NAMALWA (cell line): Measurements from ENCODE around the gene PRKG1.

ENCODE experiments used
- DNase-seq: peaks from one replicate; pipeline ENCODE4 v3.0.0-alpha.2; 2015; ENCODE audit warnings: low spot score

PRKG1 gene

DNA sequence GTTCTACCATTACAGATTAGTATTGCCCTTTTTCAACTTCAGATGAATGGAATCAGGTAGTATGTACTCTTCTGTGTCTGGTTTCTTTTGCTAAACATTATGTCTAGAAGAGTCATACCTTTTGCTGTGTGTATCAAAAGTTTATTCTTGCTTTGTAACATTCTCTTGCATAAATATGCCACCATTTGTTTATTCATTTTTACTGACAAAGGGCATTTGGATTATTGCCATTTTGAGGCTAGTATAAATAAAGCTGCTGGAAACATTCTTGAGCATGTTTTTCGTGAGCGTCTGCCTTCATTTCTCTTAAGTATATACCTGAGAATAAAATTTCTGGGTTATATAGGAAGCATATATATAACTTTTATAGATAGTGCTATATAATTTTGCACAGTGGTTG, 746.8 kb downstream of the PRKG1 start:
- no peak for DNase-seq

DNA sequence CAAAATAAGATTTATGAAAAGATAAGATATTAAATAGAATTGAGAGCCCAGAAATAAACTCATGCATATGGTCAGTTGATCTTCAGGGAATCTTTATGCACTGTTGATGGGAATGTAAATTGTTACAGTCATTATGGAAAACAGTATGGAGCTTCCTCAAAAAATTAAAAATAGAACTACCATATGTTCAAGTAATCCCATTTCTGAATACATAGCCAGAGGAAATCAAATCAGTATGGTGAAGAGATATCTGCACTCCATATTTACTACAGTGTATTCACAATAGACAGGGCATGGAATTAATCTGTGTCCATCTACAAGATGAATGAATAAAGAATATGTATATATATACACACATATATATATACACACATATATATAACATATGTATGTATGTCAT, 747.5 kb downstream of the PRKG1 start:
- no peak for DNase-seq

DNA sequence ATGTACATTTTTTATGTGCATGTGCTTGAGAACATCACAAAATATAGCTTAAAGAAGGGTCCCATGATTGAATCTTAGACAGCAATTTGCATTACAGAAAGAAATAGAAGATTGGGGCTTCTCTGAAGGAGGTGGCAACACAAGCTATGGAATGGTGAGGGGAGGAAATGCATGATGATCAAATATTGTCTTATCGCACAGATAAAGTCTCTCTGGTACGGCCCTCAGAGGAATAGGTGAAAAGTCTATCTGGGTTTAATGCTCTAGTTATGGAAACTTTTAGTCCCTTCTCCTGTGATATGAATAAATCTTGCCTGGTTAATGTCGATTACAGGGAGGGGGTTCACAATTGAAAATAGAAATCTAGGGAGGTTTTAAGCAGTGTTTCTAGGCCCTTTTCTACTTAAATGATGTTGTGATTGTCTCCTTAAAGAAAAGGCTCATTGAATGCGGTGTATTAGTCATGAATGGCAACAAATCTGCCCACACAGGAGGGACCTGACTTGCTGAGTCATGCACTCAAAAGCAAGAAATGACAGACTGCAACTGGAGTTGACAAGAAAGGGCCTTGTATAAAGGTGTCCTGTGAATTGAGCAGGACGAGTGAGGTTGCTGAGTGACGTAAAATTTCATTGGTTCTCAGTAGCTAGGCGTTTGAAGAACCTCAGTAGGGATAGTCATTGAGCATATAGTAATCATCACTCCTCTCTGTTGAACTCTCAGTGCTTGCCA, 758.5 kb downstream of the PRKG1 start:
- DNase-seq, result no peak

DNA sequence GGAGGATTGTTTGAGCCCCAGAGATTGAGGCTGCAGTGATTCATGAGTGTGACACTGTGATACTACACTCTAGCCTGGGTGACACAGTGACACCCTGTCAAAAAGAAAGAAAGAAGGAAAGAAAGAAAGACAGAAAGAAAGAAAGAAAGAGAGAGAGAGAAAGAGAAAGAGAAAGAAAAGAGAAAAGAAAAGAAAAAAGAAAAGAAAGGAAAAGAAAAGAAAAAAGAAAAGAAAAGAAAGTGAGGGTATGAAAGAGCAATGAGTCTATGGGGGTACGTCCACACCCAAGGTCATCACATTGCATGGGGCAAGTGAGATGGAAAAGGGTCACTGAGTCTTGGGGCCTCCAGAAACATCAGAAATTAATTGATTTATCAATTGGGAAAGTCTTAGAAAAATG, 760.3 kb downstream of the PRKG1 start:
- no peak for DNase-seq

DNA sequence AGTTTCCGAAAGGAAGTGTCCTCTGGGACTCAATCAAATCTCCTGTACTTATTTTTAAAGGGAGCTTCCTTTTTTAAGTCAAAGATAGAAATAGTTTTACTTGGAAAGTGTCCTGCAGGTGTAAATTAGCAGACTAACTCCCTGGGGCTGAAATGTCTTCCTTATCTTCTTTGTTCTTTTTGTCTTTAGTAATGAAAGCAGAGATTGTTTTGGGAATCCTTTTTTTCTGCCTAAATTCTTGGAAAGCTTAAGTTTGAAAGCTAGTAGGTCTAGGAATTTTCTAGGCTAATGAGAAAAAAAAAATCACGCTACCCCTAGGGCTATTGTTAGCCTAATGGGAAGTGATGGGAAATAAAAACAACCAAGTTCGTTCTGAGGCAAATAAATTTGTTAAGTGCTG, 764.2 kb downstream of the PRKG1 start:
- no peak for DNase-seq

DNA sequence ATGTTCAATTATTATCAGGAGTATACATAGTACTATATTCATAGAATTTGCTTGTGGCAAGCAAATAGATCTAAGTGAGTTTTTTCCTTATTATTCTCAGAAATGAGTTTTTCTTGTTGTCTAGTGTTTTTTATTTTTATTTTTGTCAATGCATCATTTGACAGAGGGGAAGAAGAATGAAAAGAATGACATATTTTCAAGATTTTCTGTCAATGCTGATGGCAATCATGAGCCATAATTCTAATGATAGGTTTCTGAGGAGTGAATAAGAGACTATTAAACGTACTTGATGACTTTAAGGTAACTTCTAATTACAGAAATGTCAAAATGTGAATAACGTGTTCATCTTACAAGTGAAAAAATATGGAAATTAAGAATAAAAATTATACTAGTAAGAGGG, 769.7 kb downstream of the PRKG1 start:
- DNase-seq, result no peak

DNA sequence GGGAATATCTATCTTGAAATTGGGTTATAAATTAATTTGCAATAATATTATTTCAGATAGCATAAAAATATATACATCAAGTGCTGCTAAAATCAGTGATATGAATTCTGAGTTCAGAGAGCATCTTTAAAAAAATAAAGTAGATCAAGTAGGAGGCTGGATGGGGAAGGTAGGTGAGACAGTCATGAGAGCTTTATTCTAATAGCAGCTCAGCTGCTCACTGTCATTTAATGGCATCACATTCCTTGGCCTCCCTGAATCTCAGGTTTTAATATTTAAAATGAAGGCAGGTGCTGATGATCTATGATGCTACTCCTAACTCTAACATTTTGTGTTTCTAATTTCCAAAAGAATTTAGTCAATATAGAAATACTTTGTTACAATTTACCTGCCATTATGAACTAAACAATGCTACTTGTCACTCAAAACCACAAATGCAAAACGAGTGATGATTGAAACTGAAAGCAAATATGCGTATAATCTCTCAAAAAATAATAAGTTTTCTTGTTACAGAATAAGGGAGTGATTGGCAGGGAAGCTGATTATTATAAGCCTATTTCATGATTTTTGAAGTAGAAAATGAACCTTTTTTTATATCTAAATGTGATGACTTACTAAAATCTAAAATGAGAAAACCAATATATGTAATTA, 772.7 kb downstream of the PRKG1 start:
- DNase-seq, result no peak

DNA sequence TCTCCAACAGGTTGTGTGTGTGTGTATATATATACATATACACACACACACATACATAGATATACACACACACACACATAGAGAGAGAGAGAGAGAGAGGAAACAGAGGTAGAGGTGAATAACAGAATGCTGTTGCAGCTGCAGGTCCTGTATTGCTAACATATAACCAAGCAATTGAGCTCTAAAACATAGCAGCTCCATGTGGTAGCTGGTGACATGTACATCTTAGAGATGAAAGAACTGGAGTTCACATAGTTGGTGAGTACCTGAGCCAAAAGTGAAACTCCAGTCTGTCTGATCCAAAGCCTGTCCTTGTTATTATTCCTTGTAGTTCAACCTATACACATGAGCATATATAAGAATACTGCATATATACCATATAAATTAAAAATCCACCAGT, 778.0 kb downstream of the PRKG1 start:
- no peak for DNase-seq

DNA sequence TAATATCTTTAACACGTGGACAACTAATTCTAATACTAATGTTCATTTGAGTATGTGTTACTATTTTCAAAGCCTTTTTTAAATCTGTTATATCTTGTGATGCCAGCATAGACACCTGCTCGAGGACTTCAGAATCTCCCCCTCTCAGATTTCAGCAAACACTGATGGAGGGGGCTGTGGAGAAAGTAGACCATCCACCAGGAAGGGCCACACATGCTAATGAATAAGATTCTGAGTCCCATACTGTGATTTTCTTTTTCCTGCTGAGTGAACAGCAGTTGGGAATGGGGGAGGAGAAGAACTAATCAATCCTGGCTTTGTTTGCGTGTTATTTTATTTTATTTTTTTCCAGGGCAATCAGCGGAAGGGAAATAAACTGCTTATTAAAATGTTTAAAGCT, 783.0 kb downstream of the PRKG1 start:
- DNase-seq, result no peak

DNA sequence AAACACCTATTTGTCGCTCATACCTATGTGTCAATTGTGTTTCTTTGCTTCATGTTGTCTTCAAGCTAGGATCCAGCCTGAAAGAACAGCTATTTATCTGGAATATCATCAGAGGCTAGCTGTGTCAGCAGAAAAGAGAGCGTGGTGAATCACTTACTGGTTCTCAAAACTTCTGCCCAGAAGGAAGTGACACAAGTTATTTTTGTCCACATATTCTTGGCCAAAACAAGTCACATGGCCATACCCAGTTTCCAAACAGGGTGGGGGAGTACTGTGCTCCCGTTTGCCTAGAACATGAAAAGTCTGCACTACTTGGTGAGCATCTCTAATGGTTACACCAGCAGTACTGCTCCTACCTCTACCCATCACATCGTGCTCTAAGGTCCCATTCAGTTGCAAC, 786.0 kb downstream of the PRKG1 start:
- DNase-seq, result no peak

DNA sequence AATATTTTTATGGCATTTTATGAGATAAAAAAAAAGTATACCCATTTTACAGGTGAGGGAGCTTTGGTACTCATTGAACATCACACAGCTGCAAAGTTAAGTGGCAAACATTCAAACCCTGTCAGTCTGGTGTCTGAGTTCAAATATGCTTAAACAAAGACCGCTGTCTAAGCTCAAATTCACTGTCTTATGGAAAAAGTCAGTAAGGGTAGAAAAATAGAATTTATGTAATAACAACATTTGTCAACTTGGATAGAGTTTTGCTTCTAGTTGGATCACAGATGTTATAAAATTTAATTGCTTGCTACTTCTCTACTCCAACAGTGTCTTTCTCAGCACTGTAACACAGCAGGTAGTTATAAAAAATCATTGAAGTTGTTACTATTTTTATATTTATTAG, 786.8 kb downstream of the PRKG1 start:
- DNase-seq, result no peak

DNA sequence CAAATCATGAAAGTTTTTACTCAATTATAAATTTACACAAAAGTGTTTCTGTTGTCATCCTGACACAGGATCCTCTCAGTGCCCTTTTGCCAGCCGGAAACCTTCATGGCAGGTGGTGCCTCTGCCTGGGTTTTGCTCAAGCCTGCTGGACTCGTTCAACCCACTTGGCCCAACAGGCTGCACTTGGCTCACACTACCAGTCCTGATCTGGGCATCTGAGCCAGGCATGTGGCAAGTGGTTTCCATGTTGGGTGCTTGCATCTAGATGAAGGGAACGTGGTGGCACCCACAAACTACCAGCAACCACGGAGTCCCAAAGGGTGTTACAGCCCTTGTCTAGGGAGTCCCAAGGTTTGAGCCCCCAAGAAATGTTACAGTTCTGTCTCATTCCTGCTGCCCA, 787.4 kb downstream of the PRKG1 start:
- no peak for DNase-seq

DNA sequence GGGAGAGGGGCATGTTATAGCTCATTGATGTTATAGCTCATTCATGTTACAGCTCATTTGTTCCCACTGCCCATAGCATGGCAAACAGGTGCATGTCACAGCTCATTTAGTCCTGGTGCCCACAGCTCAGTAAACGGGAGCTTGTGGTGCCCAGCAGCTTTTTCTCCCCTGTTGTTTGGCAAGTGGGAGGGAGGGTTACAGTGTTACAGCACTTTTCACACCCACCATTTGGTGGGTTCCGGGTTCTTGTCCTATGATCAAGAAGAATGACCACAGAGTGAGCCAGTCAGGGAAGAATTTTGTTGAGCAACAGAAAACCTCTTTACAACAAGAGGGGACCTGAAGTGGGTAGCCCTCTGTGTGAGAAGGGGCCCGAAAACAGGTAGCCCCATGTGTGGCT, 787.9 kb downstream of the PRKG1 start:
- no peak for DNase-seq

DNA sequence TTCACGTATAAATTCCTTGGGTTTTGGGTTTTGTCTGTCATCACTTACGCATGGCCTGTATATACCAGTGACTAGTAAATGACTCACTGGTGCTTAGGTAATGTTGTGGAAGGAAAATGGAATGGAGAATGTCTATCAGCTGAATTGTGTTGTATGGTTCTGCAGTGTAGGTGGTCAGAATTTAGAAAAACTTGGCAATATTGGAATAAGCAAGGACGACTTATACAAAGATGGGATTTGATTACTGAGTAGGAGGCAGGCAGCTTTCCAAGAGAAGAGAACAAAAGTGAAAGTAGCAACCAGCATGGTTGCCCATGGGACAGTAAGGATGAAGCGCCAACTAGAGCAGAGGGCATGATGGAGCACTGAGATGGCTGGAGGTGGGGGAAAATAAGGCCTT, 793.7 kb downstream of the PRKG1 start:
- no peak for DNase-seq

DNA sequence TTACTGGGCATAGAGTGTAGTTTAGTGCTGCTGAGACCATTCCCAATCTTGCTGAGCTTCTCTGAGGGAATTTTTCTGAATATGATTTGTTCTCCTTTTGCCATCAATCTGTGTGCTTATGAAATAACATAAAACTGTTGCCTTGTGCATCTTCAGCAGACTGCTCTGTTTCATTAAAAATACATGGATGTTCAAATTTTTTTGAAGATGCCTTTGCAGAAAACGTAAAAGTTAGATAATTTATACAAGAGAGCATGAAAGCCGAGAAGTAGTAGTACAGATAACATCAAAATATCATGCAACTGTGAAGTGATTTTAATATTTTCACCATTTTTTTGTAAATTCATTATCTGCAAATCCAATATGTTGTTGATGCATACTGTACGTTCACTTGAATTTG, 799.8 kb downstream of the PRKG1 start:
- DNase-seq, result no peak

DNA sequence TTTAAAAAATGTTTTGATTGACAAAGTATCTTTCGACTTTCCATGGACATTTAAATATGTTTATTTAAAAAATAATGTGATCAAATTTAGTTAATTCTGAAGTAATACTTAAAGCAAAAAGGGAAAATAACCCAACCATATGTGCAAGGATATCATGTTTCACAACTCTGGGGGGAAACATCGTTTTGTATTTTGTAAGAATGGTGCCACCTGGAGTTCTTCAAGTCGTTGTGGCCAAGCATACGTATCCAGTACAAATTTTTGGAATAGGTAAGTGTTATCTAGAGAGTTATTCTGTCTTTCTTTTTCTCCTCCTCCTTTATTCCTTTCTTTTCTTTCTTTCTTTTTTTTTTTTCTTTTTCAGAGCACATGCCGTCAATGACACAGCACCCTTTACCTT, 801.3 kb downstream of the PRKG1 start:
- DNase-seq, result no peak

DNA sequence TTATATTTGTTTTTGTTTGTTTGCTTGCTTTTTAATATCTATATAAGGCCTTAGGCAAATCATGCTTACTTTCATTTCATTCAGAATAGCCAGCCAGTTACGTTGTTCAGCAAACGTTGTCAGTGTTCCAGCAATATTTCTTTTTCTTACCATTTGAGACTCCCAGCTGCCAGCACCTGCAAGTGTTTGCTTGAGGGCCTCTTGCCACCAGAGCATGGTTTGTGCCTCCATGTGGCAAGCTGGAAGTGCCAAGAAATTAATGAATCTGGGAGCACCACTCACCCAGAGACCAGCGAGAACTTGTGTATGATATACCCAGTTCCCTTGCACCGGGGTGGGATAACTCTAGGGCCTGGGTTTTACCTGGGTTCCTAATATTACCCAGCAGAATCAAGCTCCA, 802.2 kb downstream of the PRKG1 start:
- DNase-seq, result no peak

DNA sequence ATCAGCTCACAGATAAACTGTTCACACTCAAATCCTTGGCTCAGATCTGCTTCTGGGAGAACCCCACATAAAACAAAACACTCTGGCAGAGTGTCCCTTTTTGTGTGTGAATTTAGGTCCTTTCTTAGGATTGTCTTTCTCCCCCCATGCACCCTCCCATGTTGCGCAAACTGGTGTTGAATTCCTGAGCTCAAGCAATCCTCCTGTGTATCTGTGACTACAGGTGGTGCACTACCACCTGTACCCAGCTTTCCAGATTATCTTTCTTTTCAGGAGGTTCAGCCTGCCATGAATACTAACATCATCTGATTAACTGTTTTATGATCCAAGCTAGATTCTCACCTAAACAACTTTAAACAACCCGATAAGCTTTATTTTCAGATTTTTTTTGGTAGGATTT, 802.7 kb downstream of the PRKG1 start:
- DNase-seq, result no peak

DNA sequence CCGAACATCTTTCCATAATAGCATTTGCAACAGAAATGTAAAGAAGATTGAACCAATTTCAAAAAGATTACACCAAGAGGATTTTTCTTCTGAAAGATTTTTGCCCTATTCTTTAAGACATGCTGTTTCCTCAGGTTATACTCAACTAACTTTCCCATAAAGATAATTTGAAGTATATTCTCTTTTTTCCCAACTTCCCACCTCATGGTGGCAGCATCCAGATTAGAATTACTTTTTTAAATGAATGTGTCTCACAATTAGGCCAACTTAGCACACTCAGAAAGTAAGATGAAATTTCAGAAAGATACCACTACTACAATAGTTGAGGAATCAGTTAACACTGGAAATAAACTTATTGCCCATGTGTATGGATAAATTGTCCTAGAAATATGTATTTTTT, 803.3 kb downstream of the PRKG1 start:
- DNase-seq, result no peak

DNA sequence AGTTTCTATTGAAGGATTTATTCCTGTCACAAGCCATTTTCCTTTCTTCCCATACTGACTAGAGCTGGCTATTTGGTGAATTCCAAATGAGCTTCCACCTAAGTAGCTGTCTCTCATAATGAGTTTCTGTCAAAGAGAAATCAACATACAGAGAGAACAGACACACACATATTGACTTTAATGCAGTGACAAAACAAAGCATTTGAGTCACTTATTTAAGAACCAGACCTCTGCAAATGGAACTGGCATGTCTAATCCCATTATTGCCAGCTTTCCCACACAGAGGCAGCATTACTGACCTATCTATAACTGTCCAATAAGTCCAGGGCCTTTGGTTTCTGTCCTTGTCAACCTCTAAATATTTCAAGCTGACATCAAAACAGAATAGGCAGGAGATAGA, 804.4 kb downstream of the PRKG1 start:
- no peak for DNase-seq

DNA sequence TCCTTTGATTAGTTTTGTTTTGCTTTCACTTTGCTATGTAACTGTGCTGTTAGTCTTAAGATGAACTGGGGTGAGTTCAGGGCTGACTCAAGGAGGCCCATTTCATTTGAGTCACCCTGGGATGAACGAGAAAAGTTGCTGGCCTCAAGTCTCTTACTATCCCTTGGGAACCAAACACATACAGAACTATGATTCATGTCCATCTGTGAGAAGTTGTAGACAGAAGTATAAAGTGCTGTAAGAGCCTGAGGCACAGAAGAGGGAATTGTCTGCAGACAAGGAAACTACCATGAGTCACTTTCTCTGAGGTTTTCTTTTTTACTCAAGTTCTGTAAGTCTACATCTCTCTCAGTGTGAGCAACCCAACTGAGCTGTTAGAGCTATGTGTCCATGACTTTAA, 805.0 kb downstream of the PRKG1 start:
- DNase-seq, result no peak

DNA sequence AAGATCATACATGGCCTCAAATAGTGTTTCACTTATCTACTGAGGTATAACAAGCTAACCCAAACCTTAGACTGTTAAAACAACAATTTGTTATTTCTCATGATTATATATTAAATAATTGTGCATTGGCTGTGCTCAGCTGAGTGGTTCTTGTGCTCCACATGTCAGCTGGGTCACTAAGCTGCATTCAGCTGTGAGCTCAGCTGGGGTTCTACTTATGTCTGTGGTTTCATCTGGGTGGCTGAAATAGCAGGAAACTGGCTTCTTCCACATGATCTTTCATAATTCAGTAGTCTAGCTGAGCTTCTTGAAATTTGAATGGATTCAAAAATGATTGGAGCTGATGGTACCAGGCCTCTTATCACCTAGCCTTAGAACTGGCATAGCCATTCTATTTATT, 806.9 kb downstream of the PRKG1 start:
- DNase-seq, result peak; percentile 63

DNA sequence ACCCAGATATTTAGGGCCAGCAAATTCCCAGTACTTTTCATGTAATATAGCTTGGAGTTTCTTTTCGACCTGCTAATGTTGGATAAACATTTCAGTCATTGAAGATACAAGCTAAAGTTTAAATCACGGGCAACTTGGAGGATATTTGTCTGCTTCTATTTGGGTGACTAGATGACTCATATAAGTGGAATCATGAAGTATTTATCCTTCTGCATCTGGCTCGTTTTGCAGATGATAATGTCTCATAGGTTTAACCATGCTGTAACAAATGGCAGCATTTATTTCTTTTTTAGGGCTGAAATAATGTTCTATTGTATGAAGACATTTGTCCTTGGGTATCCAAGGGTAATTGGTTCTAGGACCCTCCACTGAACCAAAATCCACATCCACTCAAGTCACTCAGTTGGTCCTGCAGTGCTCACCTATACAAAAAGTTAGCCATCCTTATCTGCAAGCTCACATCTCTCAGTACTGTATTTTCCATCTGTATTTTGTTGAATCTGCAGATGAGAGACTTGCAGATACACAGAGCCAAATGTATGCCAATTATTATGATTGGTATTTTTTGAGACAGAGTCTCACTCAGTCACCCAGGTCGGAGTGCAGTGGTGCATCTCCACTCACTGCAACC, 812.3 kb downstream of the PRKG1 start:
- no peak for DNase-seq

DNA sequence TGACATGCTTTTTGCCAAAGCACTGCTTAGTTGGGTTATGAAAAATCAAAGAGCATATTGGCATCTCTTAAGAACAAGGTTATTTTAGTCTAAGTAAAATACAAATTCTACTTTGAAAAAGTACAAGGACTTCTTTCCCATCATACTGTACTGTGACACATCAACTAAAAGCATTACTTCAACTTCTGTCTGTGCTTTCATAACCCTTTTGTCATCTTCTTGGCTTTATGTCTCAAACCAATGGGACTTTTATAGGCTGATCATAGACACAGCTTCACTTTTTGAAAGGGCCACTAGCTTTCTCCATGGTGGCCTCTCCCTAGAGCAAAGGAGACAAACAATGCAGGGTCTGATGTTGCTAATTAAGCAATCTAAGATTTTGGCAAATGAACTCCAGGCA, 814.0 kb downstream of the PRKG1 start:
- no peak for DNase-seq
